Stimulated activated CD8-positive, alpha-beta memory T cell treated with anti-CD3 and anti-CD28 coated beads, Interleukin-12 subunit alpha, Interleukin-12 subunit beta, amount 100 ng/mL, for 1 hour (primary cell): ENCODE results near the gene FMN2.
"Not testable (repeated sequence)": the region's sequence is repeated elsewhere in the genome, so short reads cannot be mapped to it uniquely, and the experiment has no call there.

ENCODE experiments used
- DNase-seq: peaks from one replicate; pipeline ENCODE4 v3.0.0-alpha.2; 2020; ENCODE audit warnings: low read depth

The FMN2 gene

DNA sequence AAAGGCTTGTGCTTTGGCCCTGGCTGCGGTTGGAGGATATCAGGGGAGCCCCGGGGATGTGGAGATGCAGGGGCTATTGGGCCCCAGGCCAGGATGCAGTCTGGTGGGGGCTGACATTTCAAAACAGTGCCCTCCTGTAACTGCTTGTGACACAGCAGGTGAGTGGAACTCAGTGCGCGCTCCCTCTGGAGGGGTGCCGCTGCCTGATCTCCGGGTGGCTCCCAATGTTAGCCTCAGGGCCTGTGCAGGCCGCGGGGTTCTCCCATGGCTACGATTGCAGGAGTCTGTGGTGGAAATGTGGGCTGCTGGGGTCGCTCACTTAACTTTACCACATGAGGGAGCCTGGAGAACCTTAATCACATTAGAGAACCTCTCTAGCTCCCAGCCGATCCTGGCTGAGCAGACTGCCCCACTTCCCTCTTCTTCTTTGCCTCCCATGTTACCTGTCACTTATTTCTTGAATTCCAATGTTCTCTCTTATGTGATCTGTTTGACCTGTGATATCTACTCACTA, 163.2 kb downstream of the FMN2 start:
- no peak for DNase-seq

DNA sequence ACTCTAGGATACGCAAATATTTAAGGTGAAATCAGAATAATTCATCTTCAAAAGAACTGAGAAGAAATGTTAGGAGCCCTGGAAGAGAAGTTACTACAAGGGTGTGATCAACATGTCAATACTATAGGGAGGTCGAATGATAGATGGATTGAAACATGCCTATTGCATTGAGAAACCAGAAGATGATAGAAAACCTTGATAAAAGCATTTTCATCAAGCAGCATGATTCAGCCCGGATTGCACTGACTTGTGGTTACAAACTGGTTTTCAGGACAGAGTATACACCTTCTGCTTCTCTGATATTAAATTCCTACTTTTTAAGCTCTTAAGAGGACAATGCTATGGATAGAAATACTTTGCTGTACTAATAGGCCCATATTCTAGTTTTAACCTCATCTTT, 164.2 kb downstream of the FMN2 start:
- no peak for DNase-seq

DNA sequence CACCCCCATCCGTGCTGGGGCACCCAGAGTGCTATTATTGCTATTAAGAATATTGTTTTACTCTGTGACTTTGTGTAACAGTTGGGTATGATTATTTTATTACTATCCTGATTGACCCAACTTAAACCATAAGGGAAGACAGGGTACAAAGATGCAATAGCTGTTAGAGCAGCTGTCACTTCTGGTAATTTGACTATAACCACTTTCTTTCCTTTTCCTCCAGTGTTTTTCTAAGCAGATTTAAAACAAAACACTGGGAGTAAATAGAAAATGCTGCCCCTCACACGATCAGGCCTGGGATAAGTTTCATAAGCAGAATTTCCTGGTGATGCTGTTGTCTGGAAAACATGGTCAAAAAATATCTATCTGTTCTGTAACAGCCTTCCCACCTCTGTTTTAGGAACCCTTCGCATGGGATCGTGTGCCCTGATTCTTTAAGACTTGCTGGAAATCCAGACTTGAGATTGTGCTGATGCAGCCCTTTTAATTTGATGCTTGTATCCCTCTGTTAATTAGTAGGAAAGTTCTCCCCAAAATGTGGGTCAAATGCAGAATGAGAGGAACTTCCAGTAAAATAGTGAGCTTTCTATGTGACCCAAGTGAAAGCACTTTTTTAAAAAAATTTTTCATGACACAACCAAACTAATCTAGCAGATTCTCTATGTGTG, 165.3 kb downstream of the FMN2 start:
- no peak for DNase-seq

DNA sequence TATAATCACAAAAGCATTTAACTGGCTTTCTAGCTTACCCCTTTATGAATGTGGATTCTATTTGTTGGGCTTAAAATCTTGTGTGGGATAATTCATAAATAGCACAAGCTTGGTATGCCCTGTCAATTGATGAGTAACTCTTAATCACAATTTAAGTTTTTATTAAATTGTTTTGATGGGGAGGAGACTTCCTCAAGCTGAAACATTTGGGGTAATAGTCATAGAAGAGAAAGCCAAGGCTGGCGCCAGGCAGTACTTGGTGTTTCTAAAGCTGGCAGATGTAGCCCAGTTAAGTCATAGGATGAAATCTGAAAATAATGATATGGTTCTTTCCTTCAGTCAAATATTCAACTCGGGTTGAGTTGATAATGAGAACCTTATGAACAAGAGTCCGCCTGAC, 167.2 kb downstream of the FMN2 start:
- DNase-seq, result no peak

DNA sequence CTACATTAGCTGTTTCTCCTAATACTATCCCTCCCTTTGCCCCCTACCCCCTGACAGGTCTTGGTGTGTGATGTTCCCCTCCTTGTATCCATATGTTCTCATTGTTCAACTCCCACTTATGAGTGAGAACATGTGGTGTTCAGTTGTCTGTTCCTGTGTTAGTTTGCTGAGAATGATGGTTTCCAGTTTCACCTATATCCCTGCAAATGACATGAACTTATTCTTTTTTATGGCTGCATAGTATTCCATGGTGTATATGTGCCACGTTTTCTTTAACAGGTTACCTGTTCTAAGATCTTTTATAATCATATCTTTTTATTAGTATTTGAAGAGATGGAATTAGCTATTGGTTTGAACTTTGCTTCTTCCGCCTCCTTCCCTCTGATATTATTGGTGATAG, 172.8 kb downstream of the FMN2 start:
- not testable (repeated sequence) for DNase-seq

DNA sequence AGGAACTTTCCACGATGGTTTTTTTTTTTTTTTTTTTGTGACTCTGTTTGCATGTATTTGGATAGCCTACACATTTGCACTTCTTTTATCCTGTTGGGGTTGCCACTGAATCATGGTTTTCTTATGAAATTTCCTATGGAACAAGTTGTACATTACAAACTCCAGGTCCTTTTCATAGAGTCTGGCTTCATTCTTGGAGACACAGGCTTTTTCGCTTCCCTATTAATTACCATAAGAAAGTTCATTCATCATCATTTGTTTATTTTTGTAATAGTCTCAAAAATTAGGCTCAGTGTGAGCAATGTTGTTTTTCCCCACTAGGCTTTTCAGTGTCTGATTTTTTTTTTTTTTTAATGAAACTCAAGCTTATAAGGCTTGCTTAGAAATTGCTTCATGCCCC, 179.4 kb downstream of the FMN2 start:
- no peak for DNase-seq

DNA sequence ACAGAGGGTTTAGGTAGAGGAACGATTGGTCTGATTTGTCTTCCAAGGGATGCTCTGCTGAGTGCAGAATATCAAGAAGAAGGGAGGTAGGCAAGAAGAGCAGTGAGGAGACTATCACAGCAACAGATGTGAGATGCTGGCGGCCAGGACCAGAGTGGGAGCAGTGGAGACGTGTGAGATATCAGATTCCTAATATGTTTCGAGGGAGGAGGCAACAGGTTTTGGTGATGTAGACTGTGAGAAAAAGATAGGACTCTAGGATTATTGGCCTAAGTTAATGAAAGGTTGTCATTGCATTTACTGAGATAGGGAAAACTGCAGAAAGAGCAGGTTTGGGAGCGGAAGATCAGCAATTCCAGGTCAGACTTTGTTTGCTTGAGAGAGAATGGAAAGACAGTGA, 182.9 kb downstream of the FMN2 start:
- DNase-seq, result no peak

DNA sequence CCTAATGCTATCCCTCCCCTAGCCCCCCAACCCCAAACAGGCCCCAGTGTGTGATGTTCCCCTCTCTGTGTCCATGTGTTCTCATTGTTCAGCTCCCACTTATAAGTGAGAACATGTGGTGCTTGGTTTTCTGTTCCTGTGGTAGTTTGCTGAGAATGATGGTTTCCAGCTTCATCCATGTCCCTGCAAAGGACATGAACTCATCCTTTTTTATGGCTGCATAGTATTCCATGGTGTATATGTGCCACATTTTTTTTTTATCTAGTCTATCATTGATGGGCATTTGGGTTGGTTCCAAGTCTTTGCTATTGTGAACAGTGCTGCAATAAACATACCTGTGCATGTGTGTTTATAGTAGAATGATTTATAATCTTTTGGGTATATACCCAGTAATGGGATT, 183.5 kb downstream of the FMN2 start:
- not testable (repeated sequence) for DNase-seq

DNA sequence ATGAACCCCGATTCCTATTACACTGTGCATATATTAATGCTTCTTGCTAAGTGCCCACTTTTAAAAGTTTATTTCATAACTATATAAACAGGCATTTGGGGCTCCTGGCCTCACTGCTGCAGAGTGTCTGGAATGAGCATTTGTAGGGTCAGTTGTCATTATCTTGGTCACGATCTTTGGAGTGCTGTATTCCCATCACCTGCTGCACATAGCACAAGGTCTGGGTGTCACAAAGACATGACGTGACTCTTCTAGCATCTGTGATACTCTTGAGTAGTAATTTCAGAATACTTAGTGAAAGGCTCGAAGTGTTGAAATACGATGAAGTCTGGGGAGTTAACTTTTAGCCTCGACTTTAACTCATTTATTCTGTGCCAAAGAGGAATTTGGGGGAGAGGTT, 186.4 kb downstream of the FMN2 start:
- DNase-seq, result no peak

DNA sequence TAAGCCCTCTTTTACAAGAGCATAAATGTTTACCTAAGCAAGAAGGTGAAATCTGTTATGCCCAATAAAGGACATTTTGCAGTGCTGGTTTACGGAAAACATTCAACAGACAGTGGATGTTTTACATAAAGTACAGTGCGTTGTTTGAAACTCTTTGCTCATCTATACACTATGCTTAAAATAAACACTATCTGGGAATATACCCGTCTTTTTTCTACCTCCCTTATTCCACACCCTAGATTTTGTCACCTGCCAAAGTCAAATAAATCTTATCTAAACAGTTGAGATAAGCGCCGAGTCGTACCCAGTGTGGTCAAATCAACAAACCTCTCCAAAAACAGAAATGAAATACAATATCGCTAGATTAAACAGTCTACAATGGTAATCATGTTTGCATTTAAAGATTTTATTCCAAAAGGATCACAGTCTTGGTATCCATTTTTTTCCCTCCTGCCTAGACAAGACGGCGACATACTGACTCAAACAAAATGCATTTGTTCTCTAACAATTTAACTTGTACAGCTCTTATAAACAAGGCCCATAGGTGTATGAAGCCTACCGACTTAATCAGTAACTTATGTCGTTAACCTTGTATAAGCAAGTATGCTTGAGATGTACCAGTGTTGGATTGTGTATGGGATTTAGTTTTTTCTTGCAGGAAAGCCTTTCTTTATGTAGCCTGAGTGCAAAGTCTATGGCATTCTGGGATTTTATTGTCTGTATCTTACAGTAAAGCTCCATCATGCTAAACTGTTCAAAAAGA, 189.1 kb downstream of the FMN2 start:
- DNase-seq, result no peak

DNA sequence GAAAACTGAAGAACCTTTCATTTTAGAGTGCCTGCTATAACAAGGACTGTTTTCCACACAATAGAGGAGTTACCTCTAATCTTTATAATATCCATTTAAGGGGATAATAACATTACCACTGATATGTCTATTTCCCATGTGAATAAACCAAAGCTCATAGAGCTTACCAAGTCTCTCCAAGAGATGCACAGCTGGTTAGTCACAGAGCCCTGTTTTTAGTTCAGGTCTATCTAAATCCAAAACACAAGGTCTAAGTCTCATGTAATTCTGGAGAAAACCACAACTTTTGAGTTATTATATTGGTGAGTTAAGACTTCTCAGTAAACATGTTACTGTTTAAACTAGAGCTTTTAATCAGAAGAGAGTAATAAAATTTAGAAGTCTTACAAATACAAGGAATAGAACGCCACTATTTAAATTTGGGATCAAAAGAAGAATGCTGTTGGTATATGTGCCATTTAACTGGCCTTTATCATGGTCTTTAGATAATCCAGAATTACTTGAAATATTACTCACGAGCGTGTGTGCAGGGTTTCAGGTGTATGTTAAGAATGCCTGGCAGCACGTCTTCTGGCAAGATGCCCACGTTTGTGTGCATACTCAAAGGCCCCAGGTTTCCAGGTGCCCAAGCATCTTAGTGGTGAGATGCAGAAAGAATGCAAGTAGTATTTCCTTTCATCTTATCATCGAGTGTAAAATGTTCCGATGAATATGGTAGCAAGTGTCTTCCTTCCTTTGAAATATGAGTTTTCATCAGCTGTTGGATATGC, 190.6 kb downstream of the FMN2 start:
- DNase-seq, result no peak

DNA sequence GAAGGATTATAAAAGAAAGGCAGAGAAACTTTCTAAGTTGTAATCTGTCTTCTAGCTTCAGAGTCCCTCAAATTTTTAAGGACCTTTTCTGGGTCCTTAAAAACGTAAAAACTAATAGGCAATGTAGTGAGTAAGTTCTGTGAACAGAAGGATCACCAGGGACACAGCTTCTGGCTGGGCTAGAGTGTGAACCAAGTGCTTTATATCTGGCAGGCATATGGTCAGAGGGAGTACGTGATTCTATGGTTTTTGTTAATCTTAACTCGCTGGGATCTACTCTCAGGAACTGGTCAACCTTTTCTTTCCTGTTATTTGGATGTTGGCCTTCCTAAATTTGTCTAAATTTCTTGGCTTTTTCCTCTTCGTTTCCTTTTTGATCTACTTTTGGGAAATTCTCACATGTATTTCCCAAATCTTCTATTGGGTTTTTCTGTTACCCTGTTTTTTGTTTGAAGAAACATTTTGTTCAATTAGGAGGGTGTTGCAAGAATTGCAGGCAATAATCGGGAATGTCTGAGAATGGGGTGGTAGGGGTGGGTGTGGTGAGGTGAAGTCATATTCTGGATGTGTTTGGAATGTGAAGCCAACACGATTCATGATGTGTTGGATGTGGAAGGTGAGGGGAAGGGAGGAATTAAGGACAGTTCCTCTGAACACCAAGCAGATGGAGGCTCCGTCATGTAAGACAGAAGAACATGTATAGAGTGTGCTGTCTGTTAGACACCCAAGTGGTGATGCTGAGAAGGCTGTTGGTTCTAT, 193.2 kb downstream of the FMN2 start:
- no peak for DNase-seq

DNA sequence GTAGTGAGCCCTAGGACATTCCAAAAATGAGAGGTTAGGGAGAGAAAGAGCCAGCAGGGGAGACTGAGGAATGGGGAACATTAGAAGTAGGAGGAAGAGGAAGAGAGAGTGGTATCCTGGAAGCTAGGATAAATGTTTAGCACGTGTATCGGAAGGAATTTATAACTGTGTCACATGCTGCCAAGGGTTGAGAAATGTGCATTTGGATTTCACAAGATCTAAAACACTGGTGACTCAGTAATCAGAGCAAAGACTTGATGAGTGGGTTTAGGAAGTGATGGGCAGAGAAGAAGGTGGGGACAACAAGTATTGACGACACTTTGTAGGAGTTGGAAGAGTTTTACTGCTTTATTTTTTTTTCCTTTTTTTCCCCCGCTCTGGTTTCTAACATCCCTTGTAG, 193.9 kb downstream of the FMN2 start:
- no peak for DNase-seq

DNA sequence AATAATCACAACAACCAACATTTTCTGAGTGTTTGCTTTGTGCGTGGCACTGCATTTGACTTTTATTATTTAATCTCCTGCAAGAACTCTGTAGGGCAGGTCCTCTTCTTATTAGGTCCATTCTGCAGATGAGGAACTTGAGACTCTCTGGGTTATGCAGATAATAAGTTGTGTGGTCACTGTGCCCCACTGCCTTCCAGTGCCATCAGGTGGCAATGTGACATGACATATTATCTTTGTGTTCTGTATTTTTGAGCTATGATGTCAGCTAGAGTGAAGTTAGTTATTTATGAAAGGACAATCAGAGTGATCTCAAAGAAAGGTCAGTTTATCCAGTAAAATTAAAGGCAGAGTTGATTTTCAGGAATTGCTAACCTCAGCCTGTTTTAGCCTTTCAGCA, 196.0 kb downstream of the FMN2 start:
- DNase-seq, result no peak

DNA sequence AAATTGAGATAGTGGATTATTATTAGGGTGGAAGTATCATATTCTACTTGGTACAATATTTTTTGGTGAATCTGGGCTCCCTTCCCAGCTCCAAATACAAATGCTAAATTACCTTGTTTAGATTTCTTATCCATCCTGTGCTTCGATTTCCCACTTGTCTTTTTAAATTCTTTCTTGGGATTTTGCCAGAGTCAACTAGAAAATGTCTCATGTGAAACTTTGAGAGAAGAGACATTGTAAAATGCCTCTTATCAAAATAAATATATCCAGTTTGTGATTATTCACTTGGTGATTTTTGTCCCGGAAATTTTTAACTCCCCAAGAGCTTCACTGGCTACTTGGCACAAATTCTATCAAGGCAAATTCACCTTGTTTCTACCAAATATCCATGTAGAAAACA, 202.0 kb downstream of the FMN2 start:
- no peak for DNase-seq

DNA sequence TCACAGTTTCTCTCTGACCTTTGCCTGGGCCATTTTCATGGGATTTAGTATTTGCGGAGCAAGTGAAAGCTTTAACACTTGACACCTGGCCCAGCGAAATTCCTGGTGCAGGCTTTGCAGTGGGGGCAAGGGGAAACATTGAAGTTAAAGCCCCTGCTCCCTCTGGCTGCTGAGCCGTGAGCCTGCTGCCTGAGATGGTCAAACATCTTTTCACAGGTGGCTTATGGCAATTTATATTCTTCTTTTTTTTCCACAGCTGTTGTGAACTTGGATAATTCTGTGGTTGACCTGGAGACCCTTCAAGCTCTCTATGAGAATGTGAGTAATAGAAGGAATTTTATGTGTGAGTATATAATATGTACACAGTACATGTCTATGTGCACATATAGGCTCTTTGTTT, 202.9 kb downstream of the FMN2 start:
- DNase-seq, result no peak

DNA sequence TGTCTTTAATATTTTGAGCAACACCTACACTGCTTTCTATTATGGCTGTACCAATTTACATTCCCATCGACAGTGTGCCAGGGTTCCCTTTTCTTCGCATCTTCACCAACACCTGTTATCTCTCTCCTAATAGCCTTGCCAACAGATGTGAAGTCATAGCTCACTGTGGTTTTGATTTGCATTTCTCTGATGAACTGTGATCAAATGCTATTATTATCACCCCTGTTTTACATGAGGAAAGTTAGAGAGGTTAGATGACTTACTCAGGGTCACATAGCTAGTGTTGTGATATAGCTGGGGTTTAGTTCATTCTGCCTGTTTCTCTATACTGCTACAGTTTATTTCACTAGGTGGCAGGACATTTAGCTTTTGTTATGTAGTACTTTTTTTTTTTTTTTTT, 204.1 kb downstream of the FMN2 start:
- DNase-seq, result no peak

DNA sequence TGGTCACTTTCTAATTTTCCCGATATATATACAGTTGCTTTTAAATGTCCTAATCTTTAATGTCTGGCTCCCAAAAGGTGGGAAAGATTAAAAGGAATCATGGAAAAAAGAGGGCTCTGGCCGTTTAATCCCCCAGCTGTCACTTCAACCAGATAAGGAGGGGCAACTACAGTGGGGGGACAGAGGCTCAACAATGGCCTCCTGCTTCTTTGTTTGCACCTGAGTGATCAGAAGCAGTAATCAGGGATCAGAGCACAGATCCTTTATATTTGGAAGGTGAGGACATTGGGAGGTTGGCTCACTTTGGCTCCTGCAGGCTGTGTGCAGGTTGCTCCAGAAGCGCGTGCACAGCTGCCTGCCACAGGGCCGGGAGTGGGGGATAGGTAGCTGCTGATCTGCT, 212.8 kb downstream of the FMN2 start:
- DNase-seq, result no peak

DNA sequence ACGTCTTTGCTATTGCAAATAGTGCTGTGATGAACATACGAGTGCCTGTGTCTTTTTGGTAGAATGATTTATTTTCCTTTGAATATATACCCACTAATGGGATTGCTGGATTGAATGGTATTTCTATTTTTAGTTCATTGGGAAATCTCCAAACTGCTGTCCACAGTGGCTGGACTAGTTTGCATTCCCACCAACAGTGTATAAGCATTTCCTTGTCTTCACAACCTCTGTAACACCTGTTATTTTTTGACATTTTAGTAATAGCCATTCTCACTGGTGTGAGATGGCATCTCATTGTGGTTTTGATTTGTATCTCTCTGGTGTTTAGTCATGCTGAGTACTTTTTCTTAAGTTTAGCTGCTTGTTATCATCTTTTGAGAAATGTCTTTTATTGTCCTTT, 215.0 kb downstream of the FMN2 start:
- DNase-seq, result no peak

DNA sequence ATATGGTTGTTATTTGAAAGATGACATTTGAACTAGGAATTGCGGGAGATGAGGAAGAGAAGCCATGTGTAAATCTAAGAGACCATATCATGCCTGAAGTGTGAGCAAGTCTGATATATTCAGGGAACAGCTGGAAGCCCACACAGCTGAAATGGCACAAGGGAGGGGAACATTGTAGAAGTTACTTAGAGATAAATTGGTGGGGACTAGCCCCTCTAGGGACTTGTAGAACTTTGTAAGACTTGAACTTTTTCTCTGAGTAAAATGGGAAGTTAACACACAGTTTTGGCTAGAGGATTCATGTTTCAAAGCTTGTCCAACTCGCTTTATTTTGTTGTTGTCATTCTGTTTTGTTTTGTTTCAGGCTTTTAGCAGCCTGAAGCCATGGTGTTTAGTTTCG, 216.4 kb downstream of the FMN2 start:
- no peak for DNase-seq

DNA sequence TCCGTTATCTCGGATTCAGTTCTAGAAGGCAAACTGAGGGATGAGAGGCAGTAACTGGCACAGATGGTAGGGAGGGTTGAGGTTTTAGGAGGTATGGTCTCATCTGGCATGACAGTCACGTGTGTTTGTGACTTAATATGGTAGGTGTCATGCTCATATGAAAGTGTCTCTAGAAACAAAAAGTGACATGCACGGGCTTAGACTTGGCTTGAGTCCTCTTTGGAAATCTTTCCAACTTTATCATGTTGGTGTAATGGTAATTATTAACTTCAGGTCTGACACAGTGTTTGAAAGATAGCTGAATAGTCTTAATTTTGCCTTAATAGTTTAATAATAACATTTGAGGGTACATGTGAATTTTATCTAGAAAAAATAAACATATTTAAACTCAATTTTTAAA, 218.1 kb downstream of the FMN2 start:
- no peak for DNase-seq

DNA sequence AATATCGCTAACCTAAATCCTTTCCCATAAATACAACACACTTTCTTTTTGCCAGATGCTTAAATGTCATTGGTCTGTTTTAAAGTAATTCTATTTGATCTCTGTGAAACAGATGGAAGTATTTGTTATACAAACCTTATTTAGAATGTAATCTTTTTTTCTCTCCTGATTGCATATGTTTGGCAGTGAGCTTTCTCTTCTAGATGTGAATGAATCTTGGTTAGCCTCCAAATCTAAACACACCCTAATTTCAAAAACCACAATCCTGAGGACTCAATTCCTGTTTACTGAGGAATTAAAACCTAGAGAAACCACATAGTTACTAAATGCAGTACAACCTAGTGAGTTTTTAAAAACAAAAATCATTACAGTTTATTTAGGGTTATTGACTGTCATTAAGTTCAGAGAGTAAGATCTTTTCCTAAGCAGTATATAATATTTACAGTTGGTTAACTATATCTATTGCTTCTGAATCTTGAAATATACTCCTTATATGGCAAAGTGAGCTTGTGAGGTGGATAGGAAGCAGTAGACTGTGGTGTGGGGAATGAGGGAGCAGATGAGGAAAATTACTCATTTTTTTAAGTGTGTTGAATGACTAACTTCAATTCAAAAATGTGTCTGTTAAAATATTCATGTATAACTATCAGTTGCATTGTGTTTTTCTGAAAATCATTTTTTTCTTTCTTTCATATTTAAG, 218.7 kb downstream of the FMN2 start:
- DNase-seq, result no peak
